Suprapubic skin (tissue), 4 donors: ENCODE measurements around the gene FOXB2. TPM values are rescaled to one million over a fixed set of nuclear protein-coding genes. Genes with fewer than 3 reads are reported as not detected.

Experiments used
- DNase-seq, 2 donors: peaks; one replicate each; pipeline ENCODE4 v3.0.0-alpha.2; 2019; ENCODE audit warnings: low spot score in 2 of 2
- H3K27ac ChIP-seq: fragments of 200-600 bp; sonication (generic); one replicate; pipeline ENCODE4 v1.5.1; 2019
- H3K27me3 ChIP-seq: fragments of 200-600 bp; sonication (generic); one replicate; pipeline ENCODE4 v1.5.1; 2019
- H3K36me3 ChIP-seq: fragments of 200-600 bp; sonication (generic); one replicate; pipeline ENCODE4 v1.5.1; 2019
- H3K4me1 ChIP-seq: fragments of 200-600 bp; sonication (generic); one replicate; pipeline ENCODE4 v1.5.1; 2019
- H3K4me3 ChIP-seq: fragments of 200-600 bp; sonication (generic); one replicate; pipeline ENCODE4 v1.5.1; 2019; ENCODE audit warnings: mild to moderate bottlenecking
- H3K9me3 ChIP-seq: fragments of 200-600 bp; sonication (generic); one replicate; pipeline ENCODE4 v1.5.1; 2019
- EP300 ChIP-seq: sonication (generic); formaldehyde crosslinking; IDR thresholded peaks from one replicate; pipeline ENCODE4 v1.6.1; 2017; ENCODE audit warnings: antibody characterized with exemption
- POLR2A ChIP-seq, 2 donors: fragments of 450-650 bp; IDR thresholded peaks; one replicate each; pipeline ENCODE4 v1.6.1; 2017; ENCODE audit warnings: antibody characterized with exemption in 2 of 2, mild to moderate bottlenecking in 2 of 2, moderate library complexity in 2 of 2
- POLR2AphosphoS5 ChIP-seq, 3 donors: sonication (generic); formaldehyde crosslinking; IDR thresholded peaks; one replicate each; pipeline ENCODE4 v1.6.1; 2017; ENCODE audit warnings: antibody characterized with exemption in 3 of 3
- WGBS: methylation state at CpG from one replicate; pipeline ENCODE4 v1.1.5; 2018; 5-methylcytosine and 5-hydroxymethylcytosine counted together
- total RNA-seq, 4 donors: library from RNA; depleted of rRNA; stranded (reverse); fragments of >200 nt; gene quantifications; one replicate each; pipeline ENCODE4 v1.1.0, GENCODE V29; 2016
- TF ChIP-seq, protein P1 (sequence below), 2 donors: fragments of 200-600 bp in 1 of 2; fragments of 450-650 bp in 1 of 2; sonication (generic) in 1 of 2; IDR thresholded peaks; one replicate each; pipeline ENCODE4 v1.5.1; 2016 to 2019; ENCODE audit warnings: antibody characterized with exemption in 2 of 2, mild to moderate bottlenecking in 1 of 2, moderate library complexity in 1 of 2

Gene FOXB2
- total RNA-seq, 4 donors from 2014 or later: not detected

DNA sequence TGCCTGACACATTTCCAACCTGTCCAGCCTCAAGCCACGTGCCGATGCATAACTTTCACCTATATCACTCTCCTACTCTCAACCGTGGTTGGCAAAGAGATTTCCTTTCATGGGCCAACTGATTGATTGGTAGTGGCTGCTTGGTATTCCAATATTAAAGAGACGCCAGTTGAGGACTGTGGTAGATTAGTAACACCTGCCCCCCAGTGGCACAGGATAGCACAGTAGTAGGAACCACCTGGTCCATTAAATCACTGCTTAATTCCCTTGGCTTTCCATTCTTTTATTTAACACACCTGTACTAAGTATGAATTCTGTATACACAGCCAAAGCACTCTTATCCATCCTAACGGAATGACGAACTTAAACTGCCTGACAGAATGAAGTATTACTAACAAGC, 19.1 kb upstream of the FOXB2 start:
- Histone ChIP-seq H3K27ac (no peak overlapping the region), H3K4me1 (no peaks in the 10 kb centered on the region), H3K36me3 (no peaks in the 10 kb centered on the region), H3K4me3 (no peak overlapping the region), H3K9me3 (no peaks in the 10 kb centered on the region), H3K27me3 (peaks cover 3% of the 10 kb centered on the region)
- TF ChIP-seq POLR2AphosphoS5 (IDR thresholded peaks at IDR 0.05) (no peak), EP300 (no peak), POLR2A (IDR thresholded peaks at IDR 0.05) (no peak)
- TF ChIP-seq, protein P1, sequence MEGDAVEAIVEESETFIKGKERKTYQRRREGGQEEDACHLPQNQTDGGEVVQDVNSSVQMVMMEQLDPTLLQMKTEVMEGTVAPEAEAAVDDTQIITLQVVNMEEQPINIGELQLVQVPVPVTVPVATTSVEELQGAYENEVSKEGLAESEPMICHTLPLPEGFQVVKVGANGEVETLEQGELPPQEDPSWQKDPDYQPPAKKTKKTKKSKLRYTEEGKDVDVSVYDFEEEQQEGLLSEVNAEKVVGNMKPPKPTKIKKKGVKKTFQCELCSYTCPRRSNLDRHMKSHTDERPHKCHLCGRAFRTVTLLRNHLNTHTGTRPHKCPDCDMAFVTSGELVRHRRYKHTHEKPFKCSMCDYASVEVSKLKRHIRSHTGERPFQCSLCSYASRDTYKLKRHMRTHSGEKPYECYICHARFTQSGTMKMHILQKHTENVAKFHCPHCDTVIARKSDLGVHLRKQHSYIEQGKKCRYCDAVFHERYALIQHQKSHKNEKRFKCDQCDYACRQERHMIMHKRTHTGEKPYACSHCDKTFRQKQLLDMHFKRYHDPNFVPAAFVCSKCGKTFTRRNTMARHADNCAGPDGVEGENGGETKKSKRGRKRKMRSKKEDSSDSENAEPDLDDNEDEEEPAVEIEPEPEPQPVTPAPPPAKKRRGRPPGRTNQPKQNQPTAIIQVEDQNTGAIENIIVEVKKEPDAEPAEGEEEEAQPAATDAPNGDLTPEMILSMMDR (IDR thresholded peaks at IDR 0.05): no peak
- 78% methylated on average over 6 of the region's 6 CpGs for WGBS
- DNase-seq: no peak

DNA sequence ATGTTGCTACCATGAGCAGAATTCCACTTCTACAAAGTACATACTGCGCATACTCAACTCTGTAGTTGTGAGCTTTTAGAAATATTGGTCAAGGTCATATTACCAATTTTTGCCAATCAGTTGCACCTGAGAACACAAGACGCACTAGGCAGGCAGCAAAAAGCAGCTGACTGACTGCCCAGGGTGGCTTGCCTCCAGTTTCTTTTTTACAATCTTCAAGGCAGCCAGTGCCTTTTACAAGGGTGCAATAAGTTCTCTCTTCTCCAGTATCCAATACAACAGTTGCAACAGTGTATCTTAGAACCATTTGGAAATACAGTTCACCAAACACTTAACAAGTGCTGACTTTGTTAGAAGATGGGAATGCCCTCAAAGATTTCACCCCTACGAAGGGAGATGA, 16.1 kb upstream of the FOXB2 start:
- TF ChIP-seq POLR2AphosphoS5 (IDR thresholded peaks at IDR 0.05) (no peak), POLR2A (IDR thresholded peaks at IDR 0.05) (no peak), EP300 (no peak)
- TF ChIP-seq, protein P1 (IDR thresholded peaks at IDR 0.05): no peak
- Histone ChIP-seq H3K9me3 (no peaks in the 10 kb centered on the region), H3K27ac (no peak overlapping the region), H3K36me3 (no peaks in the 10 kb centered on the region), H3K4me1 (no peaks in the 10 kb centered on the region), H3K27me3 (peaks cover 11% of the 10 kb centered on the region), H3K4me3 (no peak overlapping the region)
- WGBS: 89% methylated on average over 3 of the region's 3 CpGs
- DNase-seq: no peak

DNA sequence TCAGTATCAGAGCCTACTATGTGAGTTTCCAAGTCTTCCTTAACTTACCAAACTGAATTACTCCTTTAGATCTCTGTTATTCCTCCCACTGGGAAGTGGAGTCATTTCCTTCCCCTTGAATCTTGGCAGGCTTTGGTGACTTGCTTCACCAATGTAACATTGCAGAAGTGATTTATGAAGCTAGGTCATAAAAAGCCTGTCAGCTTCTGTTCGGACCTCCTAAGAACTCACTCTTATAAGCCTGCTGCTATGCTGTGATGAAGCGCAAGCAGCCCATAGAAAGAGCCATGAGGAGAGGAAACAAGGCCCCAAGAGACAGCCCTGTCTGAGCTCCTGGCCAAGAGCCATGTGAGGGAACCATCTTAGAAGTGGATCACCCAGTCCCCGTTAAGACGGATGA, 14.2 kb upstream of the FOXB2 start:
- Histone ChIP-seq H3K4me3 (no peak overlapping the region), H3K27ac (no peak overlapping the region), H3K36me3 (no peaks in the 10 kb centered on the region), H3K27me3 (peaks cover 26% of the 10 kb centered on the region), H3K9me3 (no peaks in the 10 kb centered on the region), H3K4me1 (no peaks in the 10 kb centered on the region)
- DNase-seq: no peak
- WGBS: 73% methylated on average over 4 of the region's 4 CpGs
- TF ChIP-seq POLR2A (IDR thresholded peaks at IDR 0.05): no peak

DNA sequence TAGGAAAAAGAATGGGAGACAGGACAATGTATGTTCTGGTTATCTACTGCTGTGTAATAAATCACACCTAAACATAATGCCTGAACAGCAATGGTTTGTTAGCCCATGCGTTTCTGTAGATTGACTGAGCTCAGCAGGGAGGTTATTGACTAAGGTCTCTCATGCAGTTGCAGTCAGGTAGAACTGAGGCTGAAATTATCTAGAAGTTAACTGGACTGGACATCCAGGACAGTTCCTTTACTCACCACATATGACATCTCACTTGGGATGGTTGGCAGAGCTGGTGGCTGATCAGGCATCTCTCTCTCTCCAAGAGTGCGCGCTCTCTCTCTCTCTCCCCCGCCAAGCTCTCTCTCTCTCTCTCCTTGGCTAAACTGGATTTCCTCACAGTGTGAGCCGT, 8.9 kb upstream of the FOXB2 start:
- no peak for DNase-seq
- TF ChIP-seq POLR2A (IDR thresholded peaks at IDR 0.05): no peak
- TF ChIP-seq POLR2AphosphoS5 (IDR thresholded peaks at IDR 0.05): no peak
- TF ChIP-seq EP300: no peak
- TF ChIP-seq, protein P1 (IDR thresholded peaks at IDR 0.05): no peak
- Histone ChIP-seq H3K9me3 (no peaks in the 10 kb centered on the region), H3K27me3 (peaks cover 76% of the 10 kb centered on the region), H3K36me3 (no peaks in the 10 kb centered on the region), H3K4me3 (no peak overlapping the region), H3K4me1 (peaks cover 16% of the 10 kb centered on the region), H3K27ac (no peak overlapping the region)
- WGBS: 58% methylated on average over 5 of the region's 5 CpGs

DNA sequence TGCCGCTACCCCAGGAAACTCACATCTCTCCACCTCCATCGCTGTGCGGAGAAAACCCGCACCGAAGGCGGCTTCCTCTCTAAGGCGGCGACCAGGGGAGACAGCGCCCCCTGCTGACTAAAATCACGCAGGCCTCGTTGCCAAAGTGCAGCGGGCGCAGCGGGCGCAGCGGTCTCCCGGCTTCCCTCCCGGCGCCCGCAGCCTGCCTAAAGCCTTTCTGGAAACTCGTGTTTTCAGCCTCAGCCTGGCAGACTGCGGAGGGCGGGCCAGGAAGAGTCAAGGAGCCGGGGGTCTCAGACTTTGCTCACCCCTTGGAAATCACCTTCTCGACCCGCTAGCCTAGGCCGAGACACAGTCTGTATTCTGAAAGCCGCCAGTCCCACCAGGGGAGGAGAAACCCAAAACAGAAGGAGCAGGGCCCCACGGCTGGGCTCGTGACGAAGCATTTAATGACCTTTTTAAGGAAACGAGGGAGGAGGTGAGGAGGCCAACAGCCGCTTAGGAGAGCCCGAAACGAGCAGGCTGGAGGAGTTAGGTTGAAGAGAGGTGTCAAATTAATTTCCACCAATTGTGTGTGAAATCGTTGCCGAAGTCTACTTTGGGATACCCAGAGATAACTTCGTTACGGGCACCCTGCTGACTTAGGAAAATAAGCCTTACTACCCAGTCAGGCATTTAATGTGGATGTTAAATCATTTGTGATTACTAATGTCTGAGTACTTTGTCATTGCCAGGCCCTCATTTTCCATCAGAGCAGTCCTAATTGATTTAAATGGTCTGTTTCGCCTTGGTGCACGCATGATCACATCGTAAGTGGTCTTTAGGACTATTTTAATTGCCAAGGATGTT, 7.3 kb upstream of the FOXB2 start:
- TF ChIP-seq EP300: no peak
- TF ChIP-seq, protein P1 (IDR thresholded peaks at IDR 0.05): peak; percentile 23 to 75
- Histone ChIP-seq H3K27me3 (peaks cover 92% of the 10 kb centered on the region), H3K27ac (no peak overlapping the region), H3K36me3 (no peaks in the 10 kb centered on the region), H3K4me3 (no peak overlapping the region), H3K9me3 (no peaks in the 10 kb centered on the region), H3K4me1 (peaks cover 19% of the 10 kb centered on the region)
- no peak for DNase-seq
- 36% methylated on average over 32 of the region's 42 CpGs for WGBS
